GM18526 (cell line): ENCODE data around the gene ERN1.

ENCODE experiments used
- POLR2A ChIP-seq: IDR thresholded peaks from 3 replicates; pipeline ENCODE4 v1.6.1; 2011; ENCODE audit not compliant: insufficient read length; ENCODE audit errors: extremely low read depth

The ERN1 gene

GRCh38 chr17:64004903-64005733 is 124.8 kb downstream of the ERN1 start:
- no peak for TF ChIP-seq POLR2A

GRCh38 chr17:64004218-64004770 is 125.7 kb downstream of the ERN1 start:
- no peak for TF ChIP-seq POLR2A

- TF ChIP-seq POLR2A = no peak
Observed at GRCh38 chr17:64003526-64004121, 126.3 kb downstream of the ERN1 start.

- no peak for TF ChIP-seq POLR2A
Observed at GRCh38 chr17:64002658-64003525, 127.1 kb downstream of the ERN1 start.

GRCh38 chr17:64001763-64002529 is 128.0 kb downstream of the ERN1 start:
- no peak for TF ChIP-seq POLR2A

- TF ChIP-seq POLR2A = no peak
Observed at GRCh38 chr17:64001091-64001579, 128.8 kb downstream of the ERN1 start.

GRCh38 chr17:63999680-64000531 is 130.0 kb downstream of the ERN1 start:
- no peak for TF ChIP-seq POLR2A

GRCh38 chr17:63998721-63999679 is 130.9 kb downstream of the ERN1 start:
- no peak for TF ChIP-seq POLR2A

- no peak for TF ChIP-seq POLR2A
Observed at GRCh38 chr17:63998050-63998720, 131.8 kb downstream of the ERN1 start, which contains the start of gene PRR29. TSS of gene PRR29 (plus strand) at chr17:63998351. CDS start at chr17:63998365, 14 bp downstream.

GRCh38 chr17:63997341-63998048 is 132.4 kb downstream of the ERN1 start:
- no peak for TF ChIP-seq POLR2A
